Erythroblast (primary cell): ENCODE results near the gene AGK.

Experiments used
- GATA1 ChIP-seq: IDR thresholded peaks from 2 replicates; pipeline ENCODE4 v1.6.1; 2011; ENCODE audit warnings: low read depth, mild to moderate bottlenecking, control low read depth, low read length, moderate library complexity
- POLR2A ChIP-seq: IDR thresholded peaks from 2 replicates; pipeline ENCODE4 v1.6.1; 2011; ENCODE audit warnings: mild to moderate bottlenecking, low read length

DNA sequence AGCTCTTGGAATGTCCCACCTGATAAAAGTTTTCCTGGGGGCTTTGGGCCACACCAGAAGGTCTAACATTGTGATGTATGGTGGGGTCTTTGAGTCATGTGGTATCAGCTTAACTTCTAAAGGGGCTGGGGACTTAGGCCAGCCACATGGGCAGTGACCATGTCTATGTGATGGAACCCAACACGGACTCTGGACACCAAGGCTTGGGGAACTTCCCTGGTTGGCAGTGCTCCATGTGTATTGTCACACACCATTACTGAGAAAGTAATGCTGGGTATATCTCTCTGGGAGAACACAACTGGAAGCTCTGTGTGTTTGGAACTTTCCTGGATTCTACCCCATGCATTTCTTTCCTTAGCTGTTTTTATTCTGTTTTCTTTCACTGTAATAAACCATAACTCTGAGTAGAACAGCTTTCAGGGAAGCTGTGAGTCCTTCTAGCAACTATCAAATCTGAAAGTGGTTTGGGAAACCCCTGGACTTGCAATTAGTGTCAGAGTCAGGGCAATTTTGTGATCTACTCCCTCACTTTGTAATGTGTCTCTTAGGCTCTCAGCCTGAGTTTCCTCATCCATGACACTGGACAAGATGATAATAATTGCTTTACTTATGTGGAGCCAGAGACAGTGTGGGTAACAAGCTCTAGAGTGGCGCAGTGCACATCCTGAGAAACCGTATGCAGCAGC is 28.4 kb upstream of the AGK start:
- TF ChIP-seq POLR2A (no peak), GATA1 (no peak)
